ENCODE results near the gene CLDN17. TPM values are rescaled to one million over a fixed set of nuclear protein-coding genes. Genes with fewer than 3 reads are reported as not detected.

Gene CLDN17
- polyA plus RNA-seq, 3 donors = not detected

- Mint-ChIP-seq H3K27me3 (ENCODE audit: low read depth in 3 of 3) (no peaks in the 10 kb centered on the region), H3K4me3 (no peak overlapping the region), H3K9me3 (peaks cover 0 to 15% (median 3%) of the 10 kb centered on the region in 7 donors), H3K4me1 (no peaks in the 10 kb centered on the region), H3K36me3 (no peaks in the 10 kb centered on the region), H3K27ac (peak overlapping the region in 1 of 7 donors; percentile 50)
- intact Hi-C loops (cut with micrococcal nuclease) = no loop called here
- no peaks in the 10 kb centered on the region for H3K79me2 ChIP-seq (ENCODE audit: insufficient read depth, low read length)
- peaks cover 0 to 11% of the 10 kb centered on the region in 2 donors for H3K9me3 ChIP-seq (replicated peaks in 1 of 2; ENCODE audit: control insufficient read depth in 1 of 2, insufficient read depth in 1 of 2, low read length in 2 of 2)
- no peak for TF ChIP-seq CTCF (IDR thresholded peaks at IDR 0.05)
- no peak overlapping the region for H3K27ac ChIP-seq (ENCODE audit: low read depth in 1 of 2, low read length in 2 of 2)
- no peak overlapping the region for H2AFZ ChIP-seq (ENCODE audit: insufficient read depth, low read depth, low read length, poor library complexity, severe bottlenecking)
- no peak overlapping the region for H3K9ac ChIP-seq (ENCODE audit: insufficient read depth, low read length, poor library complexity, severe bottlenecking)
- no peaks in the 10 kb centered on the region for H4K20me1 ChIP-seq (ENCODE audit: insufficient read depth, low read length)
- no peaks in the 10 kb centered on the region for H3K27me3 ChIP-seq (ENCODE audit: control insufficient read depth in 2 of 2, insufficient read depth in 2 of 2, low read length in 2 of 2)
- WGBS (ENCODE audit: insufficient coverage) = 95% methylated on average over 18 of the region's 18 CpGs
- no peaks in the 10 kb centered on the region for H3K4me1 ChIP-seq (ENCODE audit: control insufficient read depth in 1 of 2, insufficient read depth in 2 of 2, low read length in 2 of 2)
- no peaks in the 10 kb centered on the region for H3K36me3 ChIP-seq (replicated peaks in 1 of 2; ENCODE audit: control insufficient read depth in 1 of 2, insufficient read depth in 2 of 2, low read length in 2 of 2)
- DNase-seq = no peak
- H3K4me2 ChIP-seq (replicated peaks; ENCODE audit: extremely low read depth, low read length, poor library complexity, severe bottlenecking) = no peak overlapping the region
- H3K4me3 ChIP-seq (replicated peaks in 1 of 3; ENCODE audit: low read depth in 2 of 3, low read length in 3 of 3) = no peak overlapping the region
Measured at GRCh38 chr21:30129246-30129645, 37.4 kb downstream of the CLDN17 start.

- Histone ChIP-seq H3K4me1 (ENCODE audit: control insufficient read depth in 1 of 2, insufficient read depth in 2 of 2, low read length in 2 of 2) (no peaks in the 10 kb centered on the region), H3K36me3 (replicated peaks in 1 of 2; ENCODE audit: control insufficient read depth in 1 of 2, insufficient read depth in 2 of 2, low read length in 2 of 2) (no peaks in the 10 kb centered on the region), H3K79me2 (ENCODE audit: insufficient read depth, low read length) (no peaks in the 10 kb centered on the region), H2AFZ (ENCODE audit: insufficient read depth, low read depth, low read length, poor library complexity, severe bottlenecking) (no peak overlapping the region), H3K27ac (ENCODE audit: low read depth in 1 of 2, low read length in 2 of 2) (no peak overlapping the region), H4K20me1 (ENCODE audit: insufficient read depth, low read length) (no peaks in the 10 kb centered on the region), H3K9ac (ENCODE audit: insufficient read depth, low read length, poor library complexity, severe bottlenecking) (no peak overlapping the region), H3K4me2 (replicated peaks; ENCODE audit: extremely low read depth, low read length, poor library complexity, severe bottlenecking) (no peak overlapping the region), H3K9me3 (replicated peaks in 1 of 2; ENCODE audit: control insufficient read depth in 1 of 2, insufficient read depth in 1 of 2, low read length in 2 of 2) (peaks cover 0 to 11% of the 10 kb centered on the region in 2 donors), H3K27me3 (ENCODE audit: control insufficient read depth in 2 of 2, insufficient read depth in 2 of 2, low read length in 2 of 2) (no peaks in the 10 kb centered on the region), H3K4me3 (replicated peaks in 1 of 3; ENCODE audit: low read depth in 2 of 3, low read length in 3 of 3) (no peak overlapping the region)
- no peak overlapping the region for H3K4me3 Mint-ChIP-seq
- H3K4me1 Mint-ChIP-seq = no peaks in the 10 kb centered on the region
- H3K27ac Mint-ChIP-seq = no peak overlapping the region
- no peaks in the 10 kb centered on the region for H3K27me3 Mint-ChIP-seq (ENCODE audit: low read depth in 3 of 3)
- intact Hi-C loops (cut with micrococcal nuclease) = no loop called here
- DNase-seq = no peak
- peaks cover 0 to 15% (median 3%) of the 10 kb centered on the region in 7 donors for H3K9me3 Mint-ChIP-seq
- no peak for TF ChIP-seq CTCF (IDR thresholded peaks at IDR 0.05)
- no peaks in the 10 kb centered on the region for H3K36me3 Mint-ChIP-seq
Measured at GRCh38 chr21:30126576-30126975, 40.0 kb downstream of the CLDN17 start.
